K562 (cell line): ENCODE data around the gene PCED1B. TPM values are rescaled to one million over a fixed set of nuclear protein-coding genes. Genes with fewer than 3 reads are reported as not detected.

Experiments
- CBX8 ChIP-seq: fragments of 200-600 bp; sonication (generic); IDR thresholded peaks from 2 replicates; pipeline ENCODE4 v1.6.1; 2012; ENCODE audit warnings: borderline replicate concordance, mixed run types, low read depth, mild to moderate bottlenecking, moderate library complexity, mixed read lengths, low read length, control low read depth, inconsistent platforms; ENCODE audit not compliant: poor library complexity, severe bottlenecking; ENCODE audit errors: extremely low read depth
- HNRNPH1 ChIP-seq: fragments of 200-400 bp; formaldehyde crosslinking; optimal IDR thresholded peaks from 2 replicates; pipeline ENCODE3; 2017; ENCODE audit warnings: low read depth, mild to moderate bottlenecking, low read length, moderate library complexity
- MAZ ChIP-seq, 2 experiments: fragments of 450-650 bp in 1 of 2; sonication (generic) in 1 of 2; formaldehyde crosslinking; IDR thresholded peaks in 1 of 2; conservative IDR thresholded peaks in 1 of 2; 2 replicates each; pipeline versions ENCODE4 v1.4.0 to v1.5.0; 2020; ENCODE audit warnings: mild to moderate bottlenecking in 1 of 2, missing genetic modification reagents in 1 of 2
- NFATC3 ChIP-seq: fragments of 450-650 bp; IDR thresholded peaks from 2 replicates; pipeline ENCODE4 v1.6.1; 2017; ENCODE audit warnings: mild to moderate bottlenecking
- POLR2AphosphoS2 ChIP-seq: IDR thresholded peaks from 2 replicates; pipeline ENCODE4 v1.6.1; 2012; ENCODE audit warnings: low read length, improper control_type of control experiment
- SLC30A9 ChIP-seq: fragments of 250-450 bp; sonication (Bioruptor Pico); IDR thresholded peaks from 2 replicates; pipeline ENCODE4 v1.8.0; 2022; ENCODE audit warnings: mild to moderate bottlenecking, moderate library complexity
- SMAD4 ChIP-seq: fragments of 250-450 bp; sonication (Bioruptor Pico); conservative IDR thresholded peaks from 2 replicates; pipeline ENCODE4 v1.8.0; 2021; ENCODE audit warnings: inconsistent platforms, mild to moderate bottlenecking, moderate library complexity
- STAG1 ChIP-seq: sonication (generic); formaldehyde crosslinking; IDR thresholded peaks from 2 replicates; pipeline ENCODE4 v1.5.0; 2020; ENCODE audit warnings: missing genetic modification reagents, borderline replicate concordance
- ZNF140 ChIP-seq: fragments of 250-450 bp; sonication (Bioruptor Pico); IDR thresholded peaks from 2 replicates; pipeline ENCODE4 v1.8.0; 2021; ENCODE audit warnings: moderate library complexity, mild to moderate bottlenecking, inconsistent platforms
- ZNF384 ChIP-seq: IDR thresholded peaks from 2 replicates; pipeline ENCODE4 v1.6.1; 2012; ENCODE audit warnings: low read depth, low read length, improper control_type of control experiment
- ZNF766 ChIP-seq: fragments of 200-800 bp; sonication (Bioruptor generic); conservative IDR thresholded peaks from 2 replicates; pipeline ENCODE4 v1.6.1; 2016; ENCODE audit warnings: missing genetic modification characterization, missing compliant biosample characterization
- polyA plus RNA-seq, 8 experiments: library from polyadenylated mRNA; depleted of rRNA in 4 of 8; stranded (reverse) in 5 of 8; unstranded in 3 of 8; fragments of >200 nt; fragmentation: Nextera tagmentation in 2 of 8; fragmentation: Illumina TruSeq in 1 of 8; extraction: Ambion mirVana in 2 of 8; extraction: Trizol in 1 of 8; gene quantifications; 2 replicates each; pipeline versions ENCODE4 v1.2.1 to v1.2.3, GENCODE V29; 2011 to 2014; ENCODE audit warnings: inconsistent platforms in 1 of 8, missing spikeins in 1 of 8
- total RNA-seq, 7 experiments: library from RNA; depleted of rRNA in 6 of 7; stranded (reverse); fragments of >200 nt in 6 of 7; fragmentation: Illumina TruSeq in 2 of 7; extraction: Trizol in 2 of 7; gene quantifications; 2 replicates each; pipeline versions ENCODE4 v1.2.1 to v1.2.3, GENCODE V29; 2011 to 2021; ENCODE audit warnings: low replicate concordance in 1 of 7
- TF ChIP-seq, protein P1 (sequence below): sonication (generic); formaldehyde crosslinking; IDR thresholded peaks from 2 replicates; pipeline ENCODE4 v1.8.0; 2022; ENCODE audit warnings: mild to moderate bottlenecking, low read depth, missing genetic modification reagents
- TF ChIP-seq, protein P2 (sequence below): fragments of 450-650 bp; IDR thresholded peaks from 2 replicates; pipeline ENCODE4 v1.7.1; 2018; ENCODE audit warnings: mild to moderate bottlenecking, low read depth; ENCODE audit not compliant: partially characterized antibody
- TF ChIP-seq, protein P3 (sequence below): fragments of 450-650 bp; IDR thresholded peaks from 2 replicates; pipeline ENCODE4 v1.6.1; 2016; ENCODE audit warnings: borderline replicate concordance
- TF ChIP-seq, protein P4 (sequence below): fragments of 450-650 bp; IDR thresholded peaks from 2 replicates; pipeline ENCODE4 v1.6.1; 2017; ENCODE audit warnings: antibody characterized with exemption
- TF ChIP-seq, protein P5 (sequence below): fragments of 250-450 bp; sonication (Bioruptor Pico); IDR thresholded peaks from 2 replicates; pipeline ENCODE4 v1.8.0; 2022; ENCODE audit warnings: inconsistent platforms, mild to moderate bottlenecking, moderate library complexity, borderline replicate concordance
- TF ChIP-seq, protein P6 (sequence below): sonication (generic); formaldehyde crosslinking; IDR thresholded peaks from 2 replicates; pipeline ENCODE4 v1.9.0; 2022; ENCODE audit warnings: mild to moderate bottlenecking, missing genetic modification reagents

PCED1B gene
- total and polyA plus RNA-seq, 9 of the 15 experiments (the other 6 are each of a cell fraction or from before 2014, with no cell fraction given) = 1.2 to 9.3 (median 2.5) TPM

DNA sequence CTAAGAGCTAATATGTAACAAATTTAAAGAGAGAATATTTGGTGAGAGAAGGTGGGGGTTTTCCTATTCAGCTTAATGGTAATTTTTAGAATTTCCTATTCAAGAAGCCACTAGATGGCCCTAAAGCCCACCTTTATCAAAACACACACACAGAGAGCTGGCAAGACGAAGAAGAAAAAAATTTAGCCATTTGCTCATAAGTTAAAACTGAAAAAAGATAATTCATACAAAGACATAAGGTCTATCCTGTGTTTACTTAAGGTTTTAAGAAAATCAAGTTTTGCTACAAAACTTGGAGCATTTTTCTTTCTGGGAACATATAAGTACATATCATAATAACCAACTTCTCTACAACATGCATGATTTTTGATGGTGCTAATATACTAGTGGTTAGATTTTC is 46.8 kb upstream of the PCED1B start (continued):
- TF ChIP-seq, protein P1, sequence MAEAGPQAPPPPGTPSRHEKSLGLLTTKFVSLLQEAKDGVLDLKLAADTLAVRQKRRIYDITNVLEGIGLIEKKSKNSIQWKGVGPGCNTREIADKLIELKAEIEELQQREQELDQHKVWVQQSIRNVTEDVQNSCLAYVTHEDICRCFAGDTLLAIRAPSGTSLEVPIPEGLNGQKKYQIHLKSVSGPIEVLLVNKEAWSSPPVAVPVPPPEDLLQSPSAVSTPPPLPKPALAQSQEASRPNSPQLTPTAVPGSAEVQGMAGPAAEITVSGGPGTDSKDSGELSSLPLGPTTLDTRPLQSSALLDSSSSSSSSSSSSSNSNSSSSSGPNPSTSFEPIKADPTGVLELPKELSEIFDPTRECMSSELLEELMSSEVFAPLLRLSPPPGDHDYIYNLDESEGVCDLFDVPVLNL (CRISPR knock-in tag) = no peak
- TF ChIP-seq, protein P2, sequence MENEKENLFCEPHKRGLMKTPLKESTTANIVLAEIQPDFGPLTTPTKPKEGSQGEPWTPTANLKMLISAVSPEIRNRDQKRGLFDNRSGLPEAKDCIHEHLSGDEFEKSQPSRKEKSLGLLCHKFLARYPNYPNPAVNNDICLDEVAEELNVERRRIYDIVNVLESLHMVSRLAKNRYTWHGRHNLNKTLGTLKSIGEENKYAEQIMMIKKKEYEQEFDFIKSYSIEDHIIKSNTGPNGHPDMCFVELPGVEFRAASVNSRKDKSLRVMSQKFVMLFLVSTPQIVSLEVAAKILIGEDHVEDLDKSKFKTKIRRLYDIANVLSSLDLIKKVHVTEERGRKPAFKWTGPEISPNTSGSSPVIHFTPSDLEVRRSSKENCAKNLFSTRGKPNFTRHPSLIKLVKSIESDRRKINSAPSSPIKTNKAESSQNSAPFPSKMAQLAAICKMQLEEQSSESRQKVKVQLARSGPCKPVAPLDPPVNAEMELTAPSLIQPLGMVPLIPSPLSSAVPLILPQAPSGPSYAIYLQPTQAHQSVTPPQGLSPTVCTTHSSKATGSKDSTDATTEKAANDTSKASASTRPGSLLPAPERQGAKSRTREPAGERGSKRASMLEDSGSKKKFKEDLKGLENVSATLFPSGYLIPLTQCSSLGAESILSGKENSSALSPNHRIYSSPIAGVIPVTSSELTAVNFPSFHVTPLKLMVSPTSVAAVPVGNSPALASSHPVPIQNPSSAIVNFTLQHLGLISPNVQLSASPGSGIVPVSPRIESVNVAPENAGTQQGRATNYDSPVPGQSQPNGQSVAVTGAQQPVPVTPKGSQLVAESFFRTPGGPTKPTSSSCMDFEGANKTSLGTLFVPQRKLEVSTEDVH = no peak
- no peak for TF ChIP-seq ZNF140 (CRISPR knock-in tag)
- TF ChIP-seq, protein P3, sequence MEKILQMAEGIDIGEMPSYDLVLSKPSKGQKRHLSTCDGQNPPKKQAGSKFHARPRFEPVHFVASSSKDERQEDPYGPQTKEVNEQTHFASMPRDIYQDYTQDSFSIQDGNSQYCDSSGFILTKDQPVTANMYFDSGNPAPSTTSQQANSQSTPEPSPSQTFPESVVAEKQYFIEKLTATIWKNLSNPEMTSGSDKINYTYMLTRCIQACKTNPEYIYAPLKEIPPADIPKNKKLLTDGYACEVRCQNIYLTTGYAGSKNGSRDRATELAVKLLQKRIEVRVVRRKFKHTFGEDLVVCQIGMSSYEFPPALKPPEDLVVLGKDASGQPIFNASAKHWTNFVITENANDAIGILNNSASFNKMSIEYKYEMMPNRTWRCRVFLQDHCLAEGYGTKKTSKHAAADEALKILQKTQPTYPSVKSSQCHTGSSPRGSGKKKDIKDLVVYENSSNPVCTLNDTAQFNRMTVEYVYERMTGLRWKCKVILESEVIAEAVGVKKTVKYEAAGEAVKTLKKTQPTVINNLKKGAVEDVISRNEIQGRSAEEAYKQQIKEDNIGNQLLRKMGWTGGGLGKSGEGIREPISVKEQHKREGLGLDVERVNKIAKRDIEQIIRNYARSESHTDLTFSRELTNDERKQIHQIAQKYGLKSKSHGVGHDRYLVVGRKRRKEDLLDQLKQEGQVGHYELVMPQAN = no peak
- TF ChIP-seq ZNF766 (CRISPR knock-in tag) = 0 out of 2 replicates have a peak, but pooled peaks have one; percentile 18
- TF ChIP-seq, protein P4, sequence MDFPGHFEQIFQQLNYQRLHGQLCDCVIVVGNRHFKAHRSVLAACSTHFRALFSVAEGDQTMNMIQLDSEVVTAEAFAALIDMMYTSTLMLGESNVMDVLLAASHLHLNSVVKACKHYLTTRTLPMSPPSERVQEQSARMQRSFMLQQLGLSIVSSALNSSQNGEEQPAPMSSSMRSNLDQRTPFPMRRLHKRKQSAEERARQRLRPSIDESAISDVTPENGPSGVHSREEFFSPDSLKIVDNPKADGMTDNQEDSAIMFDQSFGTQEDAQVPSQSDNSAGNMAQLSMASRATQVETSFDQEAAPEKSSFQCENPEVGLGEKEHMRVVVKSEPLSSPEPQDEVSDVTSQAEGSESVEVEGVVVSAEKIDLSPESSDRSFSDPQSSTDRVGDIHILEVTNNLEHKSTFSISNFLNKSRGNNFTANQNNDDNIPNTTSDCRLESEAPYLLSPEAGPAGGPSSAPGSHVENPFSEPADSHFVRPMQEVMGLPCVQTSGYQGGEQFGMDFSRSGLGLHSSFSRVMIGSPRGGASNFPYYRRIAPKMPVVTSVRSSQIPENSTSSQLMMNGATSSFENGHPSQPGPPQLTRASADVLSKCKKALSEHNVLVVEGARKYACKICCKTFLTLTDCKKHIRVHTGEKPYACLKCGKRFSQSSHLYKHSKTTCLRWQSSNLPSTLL = no peak
- no peak for TF ChIP-seq SLC30A9
- no peak for TF ChIP-seq NFATC3
- TF ChIP-seq POLR2AphosphoS2 = no peak
- TF ChIP-seq MAZ (CRISPR knock-in tag; conservative IDR thresholded peaks at IDR 0.05 in 1 of 2, IDR thresholded peaks at IDR 0.05 in 1 of 2) = peak in 1 of 2 experiments; percentile 28; a peak in 1 of 4 replicates
- TF ChIP-seq SMAD4 = no peak
- TF ChIP-seq, protein P5, sequence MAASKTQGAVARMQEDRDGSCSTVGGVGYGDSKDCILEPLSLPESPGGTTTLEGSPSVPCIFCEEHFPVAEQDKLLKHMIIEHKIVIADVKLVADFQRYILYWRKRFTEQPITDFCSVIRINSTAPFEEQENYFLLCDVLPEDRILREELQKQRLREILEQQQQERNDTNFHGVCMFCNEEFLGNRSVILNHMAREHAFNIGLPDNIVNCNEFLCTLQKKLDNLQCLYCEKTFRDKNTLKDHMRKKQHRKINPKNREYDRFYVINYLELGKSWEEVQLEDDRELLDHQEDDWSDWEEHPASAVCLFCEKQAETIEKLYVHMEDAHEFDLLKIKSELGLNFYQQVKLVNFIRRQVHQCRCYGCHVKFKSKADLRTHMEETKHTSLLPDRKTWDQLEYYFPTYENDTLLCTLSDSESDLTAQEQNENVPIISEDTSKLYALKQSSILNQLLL = no peak
- TF ChIP-seq, protein P6, sequence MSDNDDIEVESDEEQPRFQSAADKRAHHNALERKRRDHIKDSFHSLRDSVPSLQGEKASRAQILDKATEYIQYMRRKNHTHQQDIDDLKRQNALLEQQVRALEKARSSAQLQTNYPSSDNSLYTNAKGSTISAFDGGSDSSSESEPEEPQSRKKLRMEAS (CRISPR knock-in tag) = no peak
- TF ChIP-seq ZNF384 = peak; percentile 58
- TF ChIP-seq STAG1 (CRISPR knock-in tag) = no peak
- TF ChIP-seq CBX8 = no peak
- TF ChIP-seq HNRNPH1 = no peak
